GM12864 (cell line): ENCODE measurements around the gene ZW10.
"Not testable (repeated sequence)": the region's sequence is repeated elsewhere in the genome, so short reads cannot be mapped to it uniquely, and the experiment has no call there.

Experiments
- DNase-seq: peaks from one replicate; pipeline ENCODE4 v3.0.0-alpha.2; 2011; ENCODE audit warnings: low read depth
- H3K4me3 ChIP-seq: 2 replicates; pipeline ENCODE4 v1.5.1; 2011; ENCODE audit warnings: mild to moderate bottlenecking, low read depth, low read length, control low read depth
- TF ChIP-seq, protein P1 (sequence below): IDR thresholded peaks from 2 replicates; pipeline ENCODE4 v1.5.1; 2011; ENCODE audit warnings: low read depth, mild to moderate bottlenecking, moderate library complexity, low read length, control low read depth, inconsistent platforms; ENCODE audit errors: missing control alignments

Gene ZW10

DNA sequence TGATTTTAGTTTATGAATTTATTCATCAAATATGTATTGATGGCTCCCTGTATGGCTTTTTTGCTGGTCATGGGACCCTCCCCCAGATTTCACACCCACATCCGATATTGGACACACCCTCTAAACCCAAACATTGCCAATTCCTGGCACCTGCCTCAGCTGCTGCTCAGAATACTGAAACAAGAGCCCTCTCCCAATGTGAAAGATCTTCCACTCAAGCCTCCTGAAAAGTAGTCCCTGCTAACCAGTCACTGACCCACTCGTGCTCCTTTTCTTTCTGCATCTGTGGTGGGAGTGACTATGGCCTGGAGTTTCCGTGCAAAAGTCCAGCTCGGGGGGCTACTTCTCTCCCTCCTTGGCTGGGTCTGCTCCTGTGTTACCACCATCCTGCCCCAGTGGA lies 6.0 kb upstream of the ZW10 start, which contains the start of gene CLDN25:
Gene CLDN25, plus strand, starts transcription at position 301 of the 400 bp plus-strand sequence. Its CDS starts 0 bp downstream, at position 301.
- TF ChIP-seq, protein P1, sequence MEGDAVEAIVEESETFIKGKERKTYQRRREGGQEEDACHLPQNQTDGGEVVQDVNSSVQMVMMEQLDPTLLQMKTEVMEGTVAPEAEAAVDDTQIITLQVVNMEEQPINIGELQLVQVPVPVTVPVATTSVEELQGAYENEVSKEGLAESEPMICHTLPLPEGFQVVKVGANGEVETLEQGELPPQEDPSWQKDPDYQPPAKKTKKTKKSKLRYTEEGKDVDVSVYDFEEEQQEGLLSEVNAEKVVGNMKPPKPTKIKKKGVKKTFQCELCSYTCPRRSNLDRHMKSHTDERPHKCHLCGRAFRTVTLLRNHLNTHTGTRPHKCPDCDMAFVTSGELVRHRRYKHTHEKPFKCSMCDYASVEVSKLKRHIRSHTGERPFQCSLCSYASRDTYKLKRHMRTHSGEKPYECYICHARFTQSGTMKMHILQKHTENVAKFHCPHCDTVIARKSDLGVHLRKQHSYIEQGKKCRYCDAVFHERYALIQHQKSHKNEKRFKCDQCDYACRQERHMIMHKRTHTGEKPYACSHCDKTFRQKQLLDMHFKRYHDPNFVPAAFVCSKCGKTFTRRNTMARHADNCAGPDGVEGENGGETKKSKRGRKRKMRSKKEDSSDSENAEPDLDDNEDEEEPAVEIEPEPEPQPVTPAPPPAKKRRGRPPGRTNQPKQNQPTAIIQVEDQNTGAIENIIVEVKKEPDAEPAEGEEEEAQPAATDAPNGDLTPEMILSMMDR = no peak
- DNase-seq = no peak
- no peak within 1 kb of the TSS for H3K4me3 ChIP-seq

DNA sequence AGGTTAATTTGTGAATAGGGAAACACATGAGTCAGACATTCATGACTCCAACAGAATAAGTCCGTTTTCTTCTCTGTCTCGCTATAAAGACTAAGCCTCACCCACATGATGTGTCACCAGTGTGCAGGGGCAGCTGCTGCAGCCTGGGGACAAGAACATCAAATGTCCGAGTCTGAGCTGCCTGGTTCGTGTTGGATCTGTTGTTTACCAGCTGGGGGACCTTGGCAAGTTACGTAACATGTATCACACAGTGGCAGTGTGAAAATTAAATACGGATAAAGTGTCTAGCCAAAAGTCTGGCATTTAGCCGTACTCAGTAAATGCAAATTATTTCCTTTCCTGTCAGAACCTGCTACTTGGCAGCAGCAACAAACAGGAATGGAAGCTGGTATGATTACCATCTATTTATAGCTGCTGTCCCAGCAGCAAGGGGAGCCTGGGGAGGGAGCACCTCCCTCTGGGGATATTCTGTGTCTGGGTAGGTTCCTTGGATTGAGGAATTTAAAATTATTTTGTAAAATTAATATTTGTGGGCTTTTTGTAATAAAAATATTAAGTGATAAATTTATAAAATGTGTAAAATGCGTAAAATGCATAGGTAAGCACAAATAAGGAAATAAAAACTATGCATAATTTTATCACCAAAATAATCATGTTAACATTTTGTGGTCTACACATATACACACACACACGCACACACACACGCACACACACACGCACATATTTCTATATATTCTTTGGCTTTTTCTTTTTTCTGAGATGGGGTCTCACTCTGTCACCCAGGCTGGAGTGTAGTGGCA lies 4.8 kb upstream of the ZW10 start:
- H3K4me3 ChIP-seq = no peak overlapping the region
- no peak for DNase-seq
- TF ChIP-seq, protein P1 = no peak

DNA sequence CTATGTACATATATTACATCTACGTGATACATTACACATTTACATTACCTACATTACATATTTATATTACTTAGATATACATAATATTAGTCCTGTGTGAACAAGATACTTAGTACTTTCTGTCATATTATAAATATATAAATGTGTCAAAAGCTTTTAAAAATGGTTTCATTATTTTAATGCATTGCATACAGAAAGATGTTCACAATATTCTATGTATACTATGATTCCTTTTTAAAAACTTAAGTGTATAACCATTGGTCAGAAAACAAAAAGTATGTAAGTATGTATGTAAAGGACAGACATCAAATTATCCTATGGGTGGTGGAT lies 647 bp upstream of the ZW10 start:
- TF ChIP-seq, protein P1 = no peak
- peak overlapping the region; percentile 100; the same call in 1 of the 2 replicates for H3K4me3 ChIP-seq
- no peak for DNase-seq

DNA sequence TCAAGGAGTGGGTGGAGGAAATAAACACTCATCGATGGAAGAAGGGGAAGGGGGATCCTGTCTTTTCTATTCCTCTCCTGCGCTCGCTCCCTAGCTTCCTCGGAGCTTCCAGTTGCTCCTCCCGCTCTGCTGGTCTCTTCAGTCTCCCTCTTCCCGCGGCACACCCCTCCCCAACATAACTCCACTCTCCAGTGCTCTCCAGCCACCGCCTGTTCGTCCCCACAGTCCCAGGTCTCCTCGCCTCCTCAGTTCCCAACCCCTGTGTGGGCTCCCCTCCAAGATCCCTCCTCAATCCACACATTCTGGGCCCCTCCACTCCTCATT lies 438 bp downstream of the ZW10 start:
- TF ChIP-seq, protein P1 = no peak
- peak overlapping the region; percentile 100 for H3K4me3 ChIP-seq
- DNase-seq = no peak

DNA sequence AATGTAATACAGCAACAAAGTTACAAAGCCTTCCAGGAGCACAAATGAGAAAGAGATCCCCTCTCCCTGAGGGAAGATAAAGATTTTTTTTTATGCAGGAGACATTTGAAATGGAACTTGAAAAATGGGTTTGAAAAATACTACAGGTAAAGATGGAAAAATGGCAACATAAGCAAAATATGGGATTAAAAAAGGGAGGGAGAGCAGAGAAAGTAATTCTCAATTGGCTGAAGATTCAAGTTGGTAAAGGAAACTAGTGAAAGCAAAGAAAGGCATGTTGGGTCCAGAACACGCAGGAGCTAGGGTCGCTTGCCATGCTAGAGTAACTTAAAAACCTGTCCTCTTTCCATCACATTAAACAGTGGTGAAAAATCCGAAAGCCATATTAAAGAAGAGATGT lies 1.5 kb downstream of the ZW10 start:
- no peak overlapping the region; the same call in 1 of the 2 replicates for H3K4me3 ChIP-seq
- TF ChIP-seq, protein P1 = no peak
- DNase-seq = no peak

DNA sequence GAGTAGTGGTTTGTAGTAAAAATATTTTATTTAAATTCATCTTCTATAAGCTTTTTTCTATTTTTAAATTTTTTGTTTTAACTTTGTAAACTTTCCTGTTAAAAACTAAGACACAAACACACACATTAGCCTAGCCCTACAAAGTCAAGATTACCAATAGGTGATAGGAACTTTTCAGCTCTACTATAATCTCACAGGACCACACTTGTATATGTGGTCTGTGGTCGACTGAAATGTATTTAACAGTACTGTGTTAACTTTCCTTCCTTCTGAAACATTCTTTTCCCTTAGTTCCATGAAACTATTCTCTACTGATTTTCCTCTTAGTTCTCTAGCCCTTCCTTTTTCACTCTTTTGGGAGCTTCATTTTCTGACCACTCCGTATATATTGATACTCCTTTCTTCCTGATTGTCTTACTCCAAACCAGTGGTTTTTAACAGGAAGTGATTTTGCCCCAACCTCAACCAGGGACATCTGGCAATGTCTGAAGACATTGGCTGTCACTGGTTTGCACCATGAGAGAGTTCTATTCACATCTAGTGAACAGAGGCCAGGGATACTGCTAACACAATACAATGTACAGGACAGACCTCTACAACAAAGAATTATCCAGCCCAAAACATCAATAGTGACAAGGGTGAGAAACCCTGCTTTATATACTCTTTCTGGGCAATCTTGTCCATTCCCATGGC lies 8.8 kb downstream of the ZW10 start:
- TF ChIP-seq, protein P1 = no peak
- DNase-seq = no peak
- no peak overlapping the region for H3K4me3 ChIP-seq

DNA sequence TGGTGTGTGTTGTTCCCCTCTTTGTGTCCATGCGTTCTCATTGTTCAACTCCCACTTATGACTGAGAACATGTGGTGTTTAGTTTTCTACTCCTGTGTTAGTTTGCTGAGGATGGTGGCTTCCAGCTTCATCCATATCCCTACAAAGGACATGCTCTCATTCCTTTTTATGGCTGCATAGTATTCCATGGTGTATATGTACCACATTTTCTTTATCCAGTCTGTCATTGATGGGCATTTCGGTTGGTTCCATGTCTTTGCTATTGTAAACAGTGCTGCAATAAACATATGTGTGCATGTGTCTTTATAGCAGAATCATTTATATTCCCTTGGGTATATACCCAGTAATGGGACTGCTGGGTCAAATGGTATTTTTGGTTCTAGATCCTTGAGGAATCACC lies 10.5 kb downstream of the ZW10 start:
- not testable (repeated sequence) for H3K4me3 ChIP-seq, DNase-seq
